Endothelial cell of umbilical vein (primary cell): ENCODE measurements around the gene ADD1. TPM values are rescaled to one million over a fixed set of nuclear protein-coding genes. Genes with fewer than 3 reads are reported as not detected.

Experiments used
- Bru-seq: library from RNA; stranded (reverse); fragments of 400-500 nt; gene quantifications from one replicate; lab custom pipeline; 2021; lab: Mats Ljungman, UMichigan
- BruChase-seq, 2 experiments: library from RNA; stranded (reverse); fragments of 400-500 nt; gene quantifications; one replicate each; lab custom pipeline; 2021; lab: Mats Ljungman, UMichigan
- BruUV-seq: library from RNA; stranded (reverse); fragments of 400-500 nt; replicated peaks from 2 replicates; lab custom pipeline; 2021; lab: Mats Ljungman, UMichigan
- CTCF ChIA-PET: fragments of 300-600, 350-600 bp; sonication (Branson Sonifier 250); formaldehyde crosslinking; loops from one replicate; lab custom pipeline; 2021; ENCODE audit warnings: antibody characterized with exemption, inconsistent platforms; lab: Charles Lee
- POLR2A ChIA-PET: fragments of 300-600, 350-600 bp; sonication (Branson Sonifier 250); formaldehyde crosslinking; loops from one replicate; lab custom pipeline; 2021; ENCODE audit warnings: antibody characterized with exemption, inconsistent platforms; lab: Charles Lee
- DNase-seq: peaks from one replicate; pipeline ENCODE4 v3.0.0-alpha.2; 2011; ENCODE audit warnings: low read depth, low spot score
- FAIRE-seq: peaks from 2 replicates; lab custom pipeline; 2011; peaks lifted over from hg19 to GRCh38; lab: Jason Lieb, UNC
- H2AFZ ChIP-seq: 2 replicates; pipeline ENCODE4 v1.6.0; 2012; ENCODE audit warnings: low read depth, low read length, control low read depth, inconsistent platforms
- H3K27ac ChIP-seq: 2 replicates; pipeline ENCODE4 v1.5.1; 2011; ENCODE audit warnings: low read depth, mild to moderate bottlenecking, control low read depth, low read length, moderate library complexity; ENCODE audit not compliant: insufficient read depth
- H3K27me3 ChIP-seq, 2 experiments: 2 replicates each; pipeline versions ENCODE4 v1.6.0 to v1.6.1; 2011; ENCODE audit warnings: low read length in 2 of 2, mixed read lengths in 1 of 2; ENCODE audit not compliant: control insufficient read depth in 2 of 2, insufficient read depth in 2 of 2
- H3K36me3 ChIP-seq, 2 experiments: 2 replicates in 1 of 2; 3 replicates in 1 of 2; pipeline ENCODE4 v1.5.1; 2011; ENCODE audit warnings: low read length in 2 of 2, mild to moderate bottlenecking in 1 of 2, moderate library complexity in 1 of 2; ENCODE audit not compliant: control insufficient read depth in 2 of 2, insufficient read depth in 2 of 2; ENCODE audit errors: extremely low read depth in 1 of 2
- H3K4me1 ChIP-seq: 3 replicates; pipeline ENCODE4 v1.5.1; 2011; ENCODE audit warnings: mild to moderate bottlenecking, low read length; ENCODE audit not compliant: control insufficient read depth, insufficient read depth; ENCODE audit errors: extremely low read depth
- H3K4me2 ChIP-seq: 2 replicates; pipeline ENCODE4 v1.6.1; 2011; ENCODE audit warnings: low read length, control low read depth, mixed read lengths; ENCODE audit not compliant: insufficient read depth
- H3K4me3 ChIP-seq, 3 experiments: fragments of 200-600 bp in 1 of 3; sonication (generic), shearing (Covaris generic) in 1 of 3; replicated peaks in 1 of 3; 2 replicates each; pipeline ENCODE4 v1.5.1; 2011 to 2016; ENCODE audit warnings: control low read depth in 3 of 3, low read length in 3 of 3, mild to moderate bottlenecking in 2 of 3, inconsistent platforms in 1 of 3, low read depth in 1 of 3, moderate library complexity in 1 of 3; ENCODE audit not compliant: insufficient read depth in 1 of 3
- H3K79me2 ChIP-seq: 2 replicates; pipeline ENCODE4 v1.6.0; 2012; ENCODE audit warnings: low read length, inconsistent platforms; ENCODE audit not compliant: control insufficient read depth, insufficient read depth
- H3K9ac ChIP-seq: replicated peaks from 2 replicates; pipeline ENCODE3; 2011; ENCODE audit warnings: low read length, control low read depth; ENCODE audit not compliant: insufficient read depth; ENCODE audit errors: extremely low read depth
- H3K9me1 ChIP-seq: replicated peaks from 3 replicates; pipeline ENCODE4 v1.6.0; 2011; ENCODE audit warnings: mild to moderate bottlenecking, low read length; ENCODE audit not compliant: control insufficient read depth, insufficient read depth; ENCODE audit errors: extremely low read depth
- H3K9me3 ChIP-seq: replicated peaks from 2 replicates; pipeline ENCODE4 v1.5.1; 2012; ENCODE audit warnings: low read length, inconsistent platforms; ENCODE audit not compliant: control insufficient read depth, insufficient read depth
- H4K20me1 ChIP-seq: replicated peaks from 2 replicates; pipeline ENCODE3; 2011; ENCODE audit warnings: mild to moderate bottlenecking, low read length; ENCODE audit not compliant: control insufficient read depth, insufficient read depth; ENCODE audit errors: extremely low read depth
- CTCF ChIP-seq, 2 donors: IDR thresholded peaks; 1 replicate in 1 of 2; 2 replicates in 1 of 2; pipeline ENCODE4 v1.5.1; 2011; ENCODE audit warnings: low read length in 2 of 2, mild to moderate bottlenecking in 2 of 2, moderate library complexity in 2 of 2, control low read depth in 1 of 2, inconsistent platforms in 1 of 2, low read depth in 1 of 2; ENCODE audit not compliant: insufficient read depth in 1 of 2; ENCODE audit errors: extremely low read depth in 1 of 2
- EZH2 ChIP-seq: IDR thresholded peaks from 2 replicates; pipeline ENCODE4 v1.6.1; 2012; ENCODE audit warnings: borderline replicate concordance, low read depth, mild to moderate bottlenecking, moderate library complexity, low read length, inconsistent platforms; ENCODE audit not compliant: severe bottlenecking
- JUN ChIP-seq: IDR thresholded peaks from 2 replicates; pipeline ENCODE4 v1.6.1; 2011; ENCODE audit warnings: borderline replicate concordance, low read depth; ENCODE audit not compliant: insufficient read length, insufficient read depth
- MYC ChIP-seq: IDR thresholded peaks from one replicate; pipeline ENCODE4 v1.6.1; 2011; ENCODE audit warnings: mild to moderate bottlenecking, low read depth, low read length
- POLR2A ChIP-seq: IDR thresholded peaks from 2 replicates; pipeline ENCODE4 v1.6.1; 2012; ENCODE audit warnings: low read depth, mild to moderate bottlenecking, control low read depth, low read length
- POLR2AphosphoS5 ChIP-seq: IDR thresholded peaks from 2 replicates; pipeline ENCODE4 v1.6.1; 2012; ENCODE audit warnings: low read depth, mild to moderate bottlenecking, control low read depth, low read length, moderate library complexity; ENCODE audit not compliant: insufficient read depth
- dilution Hi-C: fragments of 300-500 bp; cut with MboI; formaldehyde crosslinking; loops from one replicate; pipeline ENCODE4 v1.15.0; 2019; ENCODE audit warnings: low sequenced_read_pairs; ENCODE audit not compliant: extremely low pct_ligation_motif_present
- intact Hi-C: fragments of 100-400 bp; cut with micrococcal nuclease; formaldehyde crosslinking; loops from one replicate; pipeline ENCODE4 v1.10.0; 2022
- long read RNA-seq: library from polyadenylated mRNA; stranded (forward); transcript quantifications from one replicate; pipeline ENCODE4 v2.0.0, GENCODE V29; 2021
- polyA minus RNA-seq, 3 experiments: library from RNA; depleted of rRNA, polyadenylated mRNA; stranded (reverse); fragments of >200 nt; gene quantifications; 1 replicate in 1 of 3; 2 replicates in 2 of 3; pipeline ENCODE4 v1.2.3, GENCODE V29; 2011
- polyA plus RNA-seq, 4 experiments: library from polyadenylated mRNA; depleted of rRNA in 3 of 4; stranded (reverse) in 3 of 4; unstranded in 1 of 4; fragments of >200 nt; gene quantifications; 2 replicates each; pipeline versions ENCODE4 v1.2.1 to v1.2.3, GENCODE V29; 2011 to 2012; ENCODE audit warnings: missing spikeins in 1 of 4
- total RNA-seq: library from RNA; stranded (reverse); gene quantifications from 2 replicates; pipeline ENCODE4 v1.2.3, GENCODE V29; 2021

The ADD1 gene
- total RNA-seq: 280 and 305 TPM in 2 replicates
- 219 and 240 TPM in 2 replicates for polyA plus RNA-seq
- polyA plus RNA-seq (2011; cell fraction: cytosol; rRNA removed): 224 and 238 TPM in 2 replicates
- polyA plus RNA-seq (2011; cell fraction: nucleus; rRNA removed): 419 and 491 TPM in 2 replicates
- polyA plus RNA-seq (2012): 207 and 220 TPM in 2 replicates
- polyA minus RNA-seq: 189 and 232 TPM in 2 replicates
- 23.2 TPM for polyA minus RNA-seq (2011; cell fraction: cytosol; rRNA and poly(A)+ RNA removed)
- 162 and 211 TPM in 2 replicates for polyA minus RNA-seq (2011; cell fraction: nucleus; rRNA and poly(A)+ RNA removed)
- percentile 87 among the genes with signal in this experiment for Bru-seq, nascent RNA
- BruChase-seq, experiment 1, labeled RNA remaining after a 6-hour chase: percentile 93 among the genes with signal in this experiment
- BruChase-seq, experiment 2, labeled RNA remaining after a 2-hour chase: percentile 91 among the genes with signal in this experiment
- long read RNA-seq, full-length matches to known transcripts: 18 of 474 reads
- long read RNA-seq, partial matches to known transcripts: 32 of 474 reads
- long read RNA-seq, other reads (novel, unspliced or antisense): 424 of 474 reads

- CTCF ChIA-PET: no interaction called here
- Histone ChIP-seq H3K27me3 (no peaks in the 10 kb centered on the region), H3K9me1 (no peaks in the 10 kb centered on the region), H3K9me3 (no peaks in the 10 kb centered on the region), H3K27ac (peak within 1 kb of the TSS; percentile 70), H3K36me3 (no peaks in the 10 kb centered on the region), H3K4me3 (peak within 1 kb of the TSS; percentile 70 to 95 (median 84)), H4K20me1 (peaks cover 4% of the 10 kb centered on the region), H2AFZ (peak within 1 kb of the TSS; percentile 90), H3K79me2 (peaks cover 44% of the 10 kb centered on the region), H3K9ac (peak within 1 kb of the TSS; percentile 87), H3K4me2 (peak within 1 kb of the TSS; percentile 99), H3K4me1 (peaks cover 22% of the 10 kb centered on the region)
- BruUV-seq: TSS peak; percentile 56
- intact Hi-C loops (loop anchor here (1.0 to 5.0 kb wide), 2 partner anchors 25 to 89 kb away; no protein-coding TSS in a partner anchor), dilution Hi-C loops (no loop called here)
- POLR2A ChIA-PET: no interaction called here
- DNase-seq (peak; percentile 99), FAIRE-seq (peak; percentile 84)
- TF ChIP-seq POLR2AphosphoS5: peak; percentile 87
- TF ChIP-seq JUN: no peak
- no peak for TF ChIP-seq CTCF (IDR thresholded peaks at IDR 0.05; ENCODE audit: extremely low read depth in 1 of 2, insufficient read depth in 1 of 2, low read depth in 1 of 2, low read length in 2 of 2)
- no peak for TF ChIP-seq MYC
- TF ChIP-seq EZH2: no peak
- peak; percentile 85 for TF ChIP-seq POLR2A
Measured at GRCh38 chr4:2843263-2843940, at the start of gene ADD1. TSS of gene ADD1 (plus strand) at chr4:2843844. CDS start at chr4:2875916, 32,072 bp downstream.
